OCI-LY1 (cell line): ENCODE measurements around the gene PAIP2B.

Experiments used
- EZH2 ChIP-seq: fragments of 200-600 bp; sonication (generic), shearing (Covaris generic); IDR thresholded peaks from 2 replicates; pipeline ENCODE4 v1.8.0; 2017; ENCODE audit warnings: borderline replicate concordance, mixed run types, mild to moderate bottlenecking, antibody characterized with exemption, low read length, moderate library complexity, mixed read lengths
- TF ChIP-seq, protein P1 (sequence below): fragments of 200-600 bp; sonication (generic), shearing (Covaris generic); IDR thresholded peaks from 2 replicates; pipeline ENCODE4 v1.5.1; 2017; ENCODE audit warnings: mild to moderate bottlenecking, antibody characterized with exemption, low read length, moderate library complexity, mixed read lengths

- TF ChIP-seq, protein P1, sequence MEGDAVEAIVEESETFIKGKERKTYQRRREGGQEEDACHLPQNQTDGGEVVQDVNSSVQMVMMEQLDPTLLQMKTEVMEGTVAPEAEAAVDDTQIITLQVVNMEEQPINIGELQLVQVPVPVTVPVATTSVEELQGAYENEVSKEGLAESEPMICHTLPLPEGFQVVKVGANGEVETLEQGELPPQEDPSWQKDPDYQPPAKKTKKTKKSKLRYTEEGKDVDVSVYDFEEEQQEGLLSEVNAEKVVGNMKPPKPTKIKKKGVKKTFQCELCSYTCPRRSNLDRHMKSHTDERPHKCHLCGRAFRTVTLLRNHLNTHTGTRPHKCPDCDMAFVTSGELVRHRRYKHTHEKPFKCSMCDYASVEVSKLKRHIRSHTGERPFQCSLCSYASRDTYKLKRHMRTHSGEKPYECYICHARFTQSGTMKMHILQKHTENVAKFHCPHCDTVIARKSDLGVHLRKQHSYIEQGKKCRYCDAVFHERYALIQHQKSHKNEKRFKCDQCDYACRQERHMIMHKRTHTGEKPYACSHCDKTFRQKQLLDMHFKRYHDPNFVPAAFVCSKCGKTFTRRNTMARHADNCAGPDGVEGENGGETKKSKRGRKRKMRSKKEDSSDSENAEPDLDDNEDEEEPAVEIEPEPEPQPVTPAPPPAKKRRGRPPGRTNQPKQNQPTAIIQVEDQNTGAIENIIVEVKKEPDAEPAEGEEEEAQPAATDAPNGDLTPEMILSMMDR = no peak
- TF ChIP-seq EZH2 = no peak
Measured at GRCh38 chr2:71235930-71236587, 9.2 kb upstream of the PAIP2B start.
